ENCODE data around the gene RBM22.

DNA sequence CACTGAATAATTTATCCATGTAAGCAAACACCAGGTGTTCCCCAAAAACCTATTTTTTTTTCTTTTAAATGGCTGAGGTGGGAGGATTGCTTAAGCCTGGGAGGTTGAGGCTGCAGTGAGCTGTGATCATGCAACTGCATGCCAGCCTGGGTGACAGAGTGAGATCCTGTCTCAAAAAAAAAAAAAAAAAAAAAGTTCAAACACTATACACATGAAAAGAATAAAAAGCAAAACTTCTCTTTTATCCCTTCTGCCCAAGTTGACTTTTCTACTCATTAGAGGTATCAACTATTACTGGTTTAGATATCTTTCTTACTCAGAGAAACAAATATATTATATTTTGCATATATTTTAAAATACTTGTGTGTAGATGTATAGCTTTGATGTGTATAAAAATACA is 40.1 kb upstream of the RBM22 start:
- TF ChIP-seq, protein P1, sequence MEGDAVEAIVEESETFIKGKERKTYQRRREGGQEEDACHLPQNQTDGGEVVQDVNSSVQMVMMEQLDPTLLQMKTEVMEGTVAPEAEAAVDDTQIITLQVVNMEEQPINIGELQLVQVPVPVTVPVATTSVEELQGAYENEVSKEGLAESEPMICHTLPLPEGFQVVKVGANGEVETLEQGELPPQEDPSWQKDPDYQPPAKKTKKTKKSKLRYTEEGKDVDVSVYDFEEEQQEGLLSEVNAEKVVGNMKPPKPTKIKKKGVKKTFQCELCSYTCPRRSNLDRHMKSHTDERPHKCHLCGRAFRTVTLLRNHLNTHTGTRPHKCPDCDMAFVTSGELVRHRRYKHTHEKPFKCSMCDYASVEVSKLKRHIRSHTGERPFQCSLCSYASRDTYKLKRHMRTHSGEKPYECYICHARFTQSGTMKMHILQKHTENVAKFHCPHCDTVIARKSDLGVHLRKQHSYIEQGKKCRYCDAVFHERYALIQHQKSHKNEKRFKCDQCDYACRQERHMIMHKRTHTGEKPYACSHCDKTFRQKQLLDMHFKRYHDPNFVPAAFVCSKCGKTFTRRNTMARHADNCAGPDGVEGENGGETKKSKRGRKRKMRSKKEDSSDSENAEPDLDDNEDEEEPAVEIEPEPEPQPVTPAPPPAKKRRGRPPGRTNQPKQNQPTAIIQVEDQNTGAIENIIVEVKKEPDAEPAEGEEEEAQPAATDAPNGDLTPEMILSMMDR (IDR thresholded peaks at IDR 0.05; ENCODE audit: low read length) = no peak
- TF ChIP-seq EZH2 (IDR thresholded peaks at IDR 0.05; ENCODE audit: borderline replicate concordance, low read length) = no peak
